Daoy (cell line): ENCODE results near the gene ALK. TPM values are rescaled to one million over a fixed set of nuclear protein-coding genes. Genes with fewer than 3 reads are reported as not detected.

Source experiments
- DNase-seq: peaks from one replicate; pipeline ENCODE4 v3.0.0-alpha.2; 2015; ENCODE audit warnings: low read depth
- total RNA-seq: library from RNA; depleted of rRNA; stranded (reverse); fragments of >200 nt; shearing (Covaris generic); gene quantifications from 2 replicates; pipeline ENCODE4 v1.2.3, GENCODE V29; 2014

ALK gene
- total RNA-seq, 1 experiment from 2014 or later, result 0.11 TPM

DNA sequence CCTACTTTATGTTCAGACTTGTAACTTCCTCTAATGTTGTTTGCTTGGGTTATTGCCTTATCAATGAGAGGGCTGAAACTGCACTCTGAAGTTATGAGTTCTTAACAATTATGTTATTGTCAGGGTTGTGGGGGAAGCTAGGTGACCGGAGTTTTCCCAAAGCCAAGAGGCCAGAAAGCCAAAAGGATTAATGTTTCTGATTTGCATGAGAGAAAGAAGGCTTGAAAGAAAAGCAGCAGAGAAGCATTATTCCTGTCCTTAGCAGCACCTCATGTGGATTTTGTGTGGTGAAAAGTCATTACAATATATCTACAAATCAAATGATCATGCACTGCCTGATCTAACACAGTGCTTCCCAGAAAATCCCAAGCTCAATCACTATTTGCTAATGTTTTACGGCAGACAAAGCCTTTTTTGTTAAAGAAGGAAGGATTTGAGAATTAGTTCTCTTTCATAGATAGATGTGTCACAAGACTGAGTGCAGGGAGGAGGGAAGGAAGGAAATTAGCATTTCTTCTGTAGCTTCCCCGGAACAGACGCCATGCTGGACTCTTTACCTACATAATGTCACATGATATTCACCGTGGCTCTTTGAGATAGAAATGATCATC, 203.2 kb downstream of the ALK start:
- DNase-seq, result no peak

DNA sequence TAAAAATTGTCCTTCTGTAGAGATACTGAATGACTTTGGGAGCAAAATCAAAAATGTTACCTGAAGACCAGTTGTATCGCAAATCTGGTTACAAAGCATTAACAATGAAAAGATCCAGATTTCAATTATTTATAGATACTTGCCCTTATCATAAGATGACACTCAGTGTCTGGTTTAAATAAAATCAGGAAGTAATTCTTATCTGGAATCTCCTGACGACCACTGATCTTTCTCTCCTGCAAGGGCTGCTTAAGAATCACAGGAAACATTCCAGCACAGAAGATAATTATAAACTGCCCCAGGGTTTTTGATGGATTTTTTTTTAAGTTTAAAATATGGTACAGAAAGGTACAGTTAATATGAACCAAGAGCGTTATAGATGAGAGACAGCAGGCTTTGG, 205.7 kb downstream of the ALK start:
- no peak for DNase-seq

DNA sequence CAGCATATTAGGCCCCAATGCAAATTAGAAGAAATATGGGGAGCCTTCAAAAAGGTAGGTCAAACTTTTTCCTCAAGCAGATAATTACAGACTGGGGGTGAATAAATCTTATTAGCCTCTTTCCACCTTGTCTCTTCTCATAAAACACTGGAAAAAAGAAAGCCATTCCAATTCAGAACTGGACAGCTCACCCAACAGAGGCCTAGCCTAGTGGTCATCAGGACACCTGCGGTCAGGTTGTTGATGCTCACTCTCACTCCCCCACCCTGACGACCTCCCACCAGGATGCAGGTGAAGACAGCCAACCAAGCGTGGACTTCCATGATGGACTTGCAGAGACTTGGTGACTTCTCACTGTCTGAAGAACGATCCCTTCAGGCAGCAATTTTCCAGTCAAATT, 207.1 kb downstream of the ALK start:
- DNase-seq, result no peak

DNA sequence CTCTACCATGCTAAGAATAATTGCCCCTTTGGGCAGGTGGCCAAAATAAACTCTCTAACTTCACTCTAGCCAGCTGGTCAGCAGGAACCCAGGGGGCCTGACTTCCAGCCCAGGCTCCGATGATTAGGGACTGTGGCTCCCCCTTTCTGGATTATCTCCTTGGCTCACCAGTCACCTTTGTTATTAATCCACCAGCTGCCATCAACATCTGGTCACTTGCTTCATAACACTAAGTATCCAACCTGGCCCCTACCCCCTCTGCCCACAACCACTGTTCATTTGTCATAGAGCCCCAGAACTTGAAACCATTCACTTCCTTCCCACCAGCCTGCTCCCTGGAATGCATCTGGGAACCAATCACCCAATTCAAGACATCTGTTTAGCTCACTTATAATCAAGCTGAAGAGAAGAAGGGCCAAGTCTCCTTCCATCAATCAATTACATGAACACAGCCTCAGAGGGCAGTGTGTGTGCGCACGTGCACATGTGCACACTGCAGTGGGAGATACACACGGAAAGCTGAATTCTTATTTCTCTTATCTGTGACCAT, 215.1 kb downstream of the ALK start:
- DNase-seq, result no peak

DNA sequence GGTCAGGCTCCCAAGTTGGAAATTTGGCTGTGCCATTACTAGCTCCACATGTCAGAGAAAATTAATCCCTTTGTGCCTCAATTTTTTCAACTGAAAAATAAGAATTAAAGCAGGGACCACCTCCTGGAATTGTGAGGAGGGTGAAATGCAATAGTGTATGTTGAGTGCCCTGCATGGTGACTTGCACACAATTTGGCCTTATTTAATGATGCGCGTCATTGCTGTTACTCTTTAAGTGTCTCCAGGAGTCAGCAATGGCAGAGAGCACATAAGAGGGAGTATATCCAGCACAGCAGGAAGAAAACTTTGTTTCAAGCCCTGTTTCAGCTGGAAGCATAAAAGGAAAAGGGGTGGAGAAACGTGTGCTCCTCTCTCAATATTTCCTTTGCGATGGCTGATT, 215.8 kb downstream of the ALK start:
- no peak for DNase-seq

DNA sequence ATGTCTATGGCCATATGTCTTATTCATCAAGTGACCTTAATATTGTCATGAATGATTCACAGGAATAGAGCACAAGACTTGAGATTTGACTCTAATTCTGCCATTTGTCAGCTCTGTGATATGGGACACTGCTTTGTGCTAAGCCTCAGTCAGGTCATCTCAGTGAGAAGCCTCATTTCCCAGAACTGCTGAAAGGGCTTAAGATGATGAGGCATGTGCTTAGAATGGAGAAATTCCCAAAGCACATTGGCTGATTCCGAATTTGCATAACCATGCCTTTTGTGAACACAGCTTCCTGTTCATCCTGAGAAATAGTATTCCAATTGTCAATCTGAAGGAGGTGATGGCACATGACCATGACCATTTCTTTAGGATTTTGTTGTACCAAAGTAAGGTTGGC, 218.1 kb downstream of the ALK start:
- no peak for DNase-seq

DNA sequence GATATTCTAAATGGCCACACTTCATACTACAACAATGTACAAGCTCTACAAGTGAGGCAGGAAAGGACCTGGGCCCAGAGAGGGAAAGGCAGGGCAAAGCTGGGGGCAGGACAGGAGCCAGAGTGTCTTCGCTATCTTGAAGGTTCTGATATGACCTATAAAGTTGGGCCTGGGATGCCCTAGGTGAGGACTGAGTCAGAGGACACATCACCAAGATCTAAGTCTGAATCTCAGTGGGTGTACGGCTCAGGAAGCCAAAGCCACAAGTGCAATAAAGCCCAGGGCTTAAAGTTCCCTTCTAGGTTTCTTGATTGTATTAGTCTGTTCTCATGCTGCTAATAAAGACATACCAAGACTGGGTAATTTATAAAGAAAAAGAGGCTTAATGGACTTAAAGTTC, 219.1 kb downstream of the ALK start:
- no peak for DNase-seq

DNA sequence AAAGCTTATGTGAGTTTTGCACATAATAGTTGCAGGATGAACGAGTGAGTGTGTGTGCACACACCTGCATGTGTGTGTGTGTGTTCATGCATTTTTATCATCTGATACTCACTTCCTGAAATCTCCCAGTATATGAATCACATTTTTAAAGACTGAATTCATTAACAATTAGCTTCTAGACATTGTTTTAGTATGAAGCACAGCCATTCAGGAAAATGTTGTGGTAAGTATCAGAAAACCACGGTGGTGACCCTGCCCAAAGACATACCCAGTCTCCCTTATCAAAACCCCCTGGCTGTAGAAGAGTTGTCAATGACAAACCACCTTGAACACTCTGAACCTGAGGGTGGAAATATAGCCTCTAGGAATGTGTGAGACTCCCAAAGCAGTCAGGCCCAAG, 220.8 kb downstream of the ALK start:
- peak; percentile 52 for DNase-seq

DNA sequence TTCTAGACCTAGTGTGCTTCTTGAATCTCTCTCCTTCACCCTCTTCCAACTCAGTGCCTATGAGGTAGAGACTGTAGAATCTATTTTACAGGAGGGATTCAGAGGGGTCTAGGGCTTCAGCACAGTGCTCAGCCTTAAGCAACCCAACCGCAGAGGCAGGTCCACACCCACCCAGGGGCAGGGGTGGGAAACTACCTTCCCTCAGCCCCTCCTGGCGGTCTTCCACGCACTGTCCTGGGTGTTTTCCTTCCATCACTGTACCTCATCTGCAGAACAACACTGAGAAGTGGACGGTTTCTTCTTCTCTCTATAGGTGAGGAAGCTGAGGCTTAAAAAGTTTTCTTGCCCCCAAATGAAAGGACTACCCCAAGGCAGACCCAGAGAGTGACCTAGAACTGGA, 222.3 kb downstream of the ALK start:
- DNase-seq, result no peak

DNA sequence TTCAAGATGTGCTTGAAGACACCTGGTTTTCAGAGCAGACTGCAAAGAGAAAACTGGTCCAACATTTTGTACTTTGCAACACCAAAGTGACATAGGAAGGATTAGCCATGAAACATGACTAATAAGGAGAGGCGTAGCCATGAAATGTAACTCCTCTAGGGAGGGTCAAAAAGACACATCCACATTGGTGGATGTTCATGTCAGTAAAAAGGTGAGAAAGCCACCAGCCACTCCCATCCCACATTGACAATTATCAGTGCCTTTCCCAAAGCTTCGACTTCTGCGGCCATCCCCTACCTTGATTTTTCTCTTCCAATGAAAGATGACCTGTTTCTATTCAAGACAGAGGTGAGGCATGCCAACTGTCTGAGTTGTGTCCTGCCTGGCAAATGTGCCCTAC, 223.2 kb downstream of the ALK start:
- DNase-seq, result no peak

DNA sequence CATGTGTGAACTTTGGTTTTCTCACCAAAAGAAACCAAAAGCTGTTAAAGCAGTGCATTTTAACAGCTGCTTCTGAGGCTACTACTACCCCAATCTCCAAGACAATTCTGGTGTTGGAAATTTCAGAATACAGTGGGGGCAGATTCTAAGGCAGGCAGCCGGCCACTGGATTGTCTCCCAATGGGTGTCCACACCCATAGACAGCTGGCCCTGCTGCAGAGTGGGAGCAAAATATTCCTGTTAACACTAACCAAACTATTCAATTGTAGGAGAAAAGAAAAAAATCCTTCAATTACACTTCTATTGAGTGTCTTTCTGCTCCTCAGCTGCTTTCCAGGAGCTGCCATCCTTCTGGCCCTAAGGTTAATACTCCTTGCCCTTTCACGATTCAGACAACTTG, 223.7 kb downstream of the ALK start:
- no peak for DNase-seq

DNA sequence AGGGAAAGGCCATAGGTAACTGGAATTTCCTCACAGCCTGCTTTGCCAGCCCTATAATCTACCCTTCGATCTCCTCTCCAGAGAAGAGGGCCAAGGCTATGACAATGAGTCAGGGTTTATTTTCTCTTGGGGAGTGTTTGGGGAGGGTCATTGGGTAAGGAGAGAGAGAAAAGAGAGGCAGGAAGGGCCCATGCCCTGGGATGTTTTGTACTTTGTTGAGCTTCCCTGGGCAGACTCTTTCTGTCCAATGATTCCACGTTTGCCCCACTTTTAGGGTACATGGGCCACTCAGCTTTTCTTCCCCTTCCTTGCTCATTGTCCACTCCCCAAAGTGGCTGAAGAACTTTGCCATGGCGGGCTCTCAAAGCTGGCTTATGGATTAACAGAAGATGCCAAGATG, 224.2 kb downstream of the ALK start:
- no peak for DNase-seq

DNA sequence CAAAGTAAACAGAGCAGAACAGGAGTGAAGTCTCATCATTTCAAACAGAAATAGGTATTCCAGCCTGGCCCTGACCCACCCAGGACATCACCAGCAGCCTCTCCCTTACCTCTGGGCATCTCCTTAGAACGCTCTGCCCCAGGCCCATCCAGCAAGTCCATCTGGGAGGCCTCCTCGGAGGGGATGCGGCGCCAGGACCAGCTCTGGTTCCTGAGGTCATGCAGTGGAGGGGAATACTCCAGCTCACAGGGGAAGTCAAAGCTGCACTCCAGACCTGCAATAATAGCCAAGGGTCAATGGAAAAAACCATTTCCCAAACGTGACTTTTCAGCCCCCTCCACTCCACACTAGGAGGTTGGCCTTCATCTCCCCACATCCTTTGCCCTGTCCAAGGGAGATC, 226.6 kb downstream of the ALK start:
- no peak for DNase-seq

DNA sequence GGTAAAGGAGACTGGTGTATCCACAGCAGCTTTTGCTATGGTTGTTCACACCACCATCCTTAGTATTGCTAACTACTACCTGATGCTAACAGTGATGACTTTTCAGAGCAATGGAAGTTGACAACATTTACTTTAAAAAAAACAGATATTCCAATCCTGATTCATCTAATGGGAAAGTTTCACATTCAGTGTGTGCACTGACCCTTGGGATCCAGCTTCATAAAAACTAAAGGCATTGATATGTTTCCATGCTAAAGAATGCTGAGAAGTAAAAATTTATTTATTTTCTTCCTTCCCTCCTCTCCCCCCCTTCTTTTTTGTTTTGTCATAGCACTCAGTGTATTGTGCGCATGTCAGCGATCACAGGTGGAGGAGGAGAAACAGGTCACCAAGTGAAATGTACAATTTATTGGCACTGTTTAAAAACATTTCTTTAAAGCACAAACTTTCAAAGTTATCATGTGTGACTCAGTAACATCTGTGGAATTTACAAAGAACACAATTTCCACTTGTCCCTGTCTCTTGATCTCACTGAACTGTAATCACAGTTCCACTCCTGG, 229.9 kb downstream of the ALK start:
- DNase-seq, result no peak

DNA sequence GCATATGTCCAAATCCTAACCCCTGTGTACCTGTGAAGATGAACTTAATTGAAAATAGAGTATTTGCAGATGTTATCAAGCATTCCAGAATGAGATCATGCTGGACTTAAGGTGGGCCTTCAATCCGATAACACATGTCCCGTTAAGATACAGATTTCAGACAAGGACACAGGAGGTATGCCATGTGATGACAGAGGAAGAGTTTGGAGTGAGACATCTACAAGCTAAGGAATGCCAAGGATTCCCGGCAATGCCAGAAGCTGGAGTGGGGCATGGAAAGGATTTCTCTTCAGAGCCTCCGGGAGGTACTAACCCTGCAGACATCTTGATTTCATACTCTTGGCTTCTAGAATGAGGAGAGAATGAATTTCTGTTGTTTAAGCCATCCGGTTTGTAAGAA, 231.7 kb downstream of the ALK start:
- DNase-seq, result no peak

DNA sequence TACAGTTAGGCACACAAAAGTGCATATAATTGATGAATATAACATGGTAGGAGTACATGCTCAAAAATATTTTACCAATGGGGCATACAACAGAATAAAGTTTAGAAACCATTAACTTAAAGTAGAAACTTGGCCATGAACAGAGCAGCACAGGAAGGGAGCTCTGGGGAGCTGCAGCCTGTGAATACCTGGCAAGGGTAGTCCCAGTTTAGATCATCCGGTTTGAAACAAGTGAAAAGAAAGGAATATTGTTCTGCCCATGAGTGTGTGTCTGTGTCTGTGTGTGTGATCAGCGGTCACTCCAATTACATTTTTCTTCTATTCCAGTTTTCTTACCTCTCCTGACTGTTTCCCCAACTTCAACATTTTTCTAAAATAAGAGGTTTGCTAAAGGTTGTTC, 233.0 kb downstream of the ALK start:
- DNase-seq, result no peak

DNA sequence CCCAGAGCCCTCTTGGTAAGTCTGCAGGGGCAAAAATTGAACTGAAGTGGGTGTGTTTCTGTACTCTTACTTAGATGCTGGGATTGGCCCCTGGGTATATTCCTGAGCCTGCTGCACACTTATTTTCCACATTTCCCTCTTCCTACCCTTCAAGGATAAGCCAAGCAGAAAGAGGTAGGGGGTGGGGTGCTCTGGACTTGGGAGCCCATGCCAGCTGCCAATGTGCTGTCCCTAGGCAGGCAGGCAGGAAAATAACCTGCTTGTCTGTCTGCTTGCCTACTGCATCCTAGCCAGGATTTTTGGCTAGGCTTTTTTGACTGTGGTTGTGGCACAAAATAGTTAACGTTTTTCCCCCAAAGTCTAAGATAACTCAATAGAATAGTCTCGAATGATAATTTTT, 234.3 kb downstream of the ALK start:
- DNase-seq, result no peak

DNA sequence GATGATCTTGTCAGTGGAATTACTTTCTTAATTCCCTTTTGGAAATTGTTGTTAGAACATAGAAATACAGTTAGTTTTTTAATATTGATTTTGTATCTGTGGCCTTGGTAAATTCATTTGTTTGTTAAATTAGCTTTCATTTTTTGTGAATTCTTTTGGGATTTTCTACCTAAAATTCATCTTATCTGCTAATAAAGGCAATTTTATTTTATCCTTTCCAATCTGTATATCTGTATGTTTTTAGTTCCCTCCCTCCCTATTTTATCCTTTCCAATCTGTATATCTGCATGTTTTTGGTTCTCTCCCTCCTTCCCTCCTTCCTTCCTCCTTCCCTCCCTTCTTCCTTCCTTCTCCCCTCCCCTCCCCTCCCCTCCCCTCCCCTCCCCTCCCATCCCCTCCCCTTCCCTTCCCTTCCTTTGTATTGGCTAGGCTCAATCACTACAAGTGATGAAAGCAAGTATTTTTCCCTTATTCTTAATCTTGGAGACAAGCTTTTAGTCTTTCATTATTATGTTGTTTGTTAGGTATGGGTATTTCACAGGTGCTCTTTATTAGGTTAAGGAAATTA, 244.4 kb downstream of the ALK start:
- DNase-seq, result no peak

DNA sequence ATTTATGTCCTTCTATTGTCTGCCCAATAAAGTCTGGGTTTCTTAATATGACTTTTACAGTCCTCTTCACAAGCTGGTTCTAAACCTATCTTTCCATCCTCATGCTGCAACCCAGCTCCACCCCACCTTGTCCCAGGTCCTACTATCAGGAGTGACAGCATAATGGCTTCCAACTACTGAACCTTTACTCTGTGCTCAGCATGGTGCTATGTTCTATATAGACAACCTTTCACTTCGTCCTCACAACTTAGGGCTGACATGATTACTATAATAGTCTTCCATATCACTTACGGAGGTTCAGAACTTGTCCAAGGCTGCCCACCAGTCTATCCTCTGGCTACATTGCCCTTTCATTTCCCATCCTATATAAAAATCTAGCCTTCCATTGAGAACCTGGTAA, 256.8 kb downstream of the ALK start:
- no peak for DNase-seq

DNA sequence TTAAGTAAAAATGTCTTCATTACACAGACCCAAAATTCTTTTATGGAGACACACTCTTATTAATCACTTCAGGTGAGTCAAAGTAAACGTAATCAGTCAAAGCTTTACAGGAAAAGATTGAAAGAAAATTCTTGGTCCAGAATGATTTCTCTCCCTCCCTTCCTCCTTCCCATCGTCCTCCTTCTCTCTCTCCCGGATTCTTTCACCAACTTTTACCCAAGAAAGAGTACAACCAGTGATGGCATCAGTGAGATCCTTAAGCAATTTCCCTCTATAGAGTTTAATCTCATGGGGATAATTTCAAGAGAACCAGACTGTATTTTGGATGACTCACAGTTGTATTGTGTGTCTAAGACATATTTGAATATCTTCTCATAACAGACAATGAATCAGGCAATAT, 258.1 kb downstream of the ALK start:
- peak; percentile 5 for DNase-seq

DNA sequence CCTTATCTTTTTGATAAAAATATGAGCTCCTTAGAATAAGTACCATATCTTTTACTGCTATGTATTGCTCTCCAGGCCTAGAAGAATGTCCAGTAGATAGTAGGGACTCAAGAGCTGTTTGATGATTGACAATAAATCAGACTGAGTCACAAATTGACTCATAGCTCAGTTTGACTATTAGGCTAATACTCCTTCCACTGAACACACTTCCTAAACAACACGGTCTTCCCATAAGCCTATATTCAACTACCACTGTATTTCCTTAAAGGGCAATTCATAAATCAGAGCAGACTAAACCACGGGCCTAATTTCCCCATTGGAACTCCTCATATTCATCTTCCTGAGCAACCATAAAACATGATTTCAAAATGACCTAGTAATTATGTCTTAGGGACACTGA, 258.5 kb downstream of the ALK start:
- DNase-seq, result no peak

DNA sequence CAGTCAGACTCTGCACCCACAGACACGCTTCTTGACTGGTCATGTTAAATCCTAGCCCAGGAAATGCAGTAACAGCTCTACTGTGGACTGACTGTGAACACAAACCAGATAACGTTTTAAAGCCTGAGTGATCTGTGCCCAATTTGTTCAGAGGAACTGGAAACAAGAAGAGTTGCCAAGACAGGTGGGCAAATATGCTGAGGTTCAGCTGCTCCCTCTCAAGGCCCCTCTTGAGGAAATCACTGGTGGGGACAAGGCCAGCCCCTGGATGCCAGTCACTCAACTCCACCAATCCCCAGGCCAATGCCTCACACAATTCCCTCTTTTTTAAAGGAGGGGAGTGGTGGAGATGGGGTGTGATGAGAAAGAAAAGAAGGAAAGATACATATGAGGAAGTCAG, 261.2 kb downstream of the ALK start:
- DNase-seq, result no peak

DNA sequence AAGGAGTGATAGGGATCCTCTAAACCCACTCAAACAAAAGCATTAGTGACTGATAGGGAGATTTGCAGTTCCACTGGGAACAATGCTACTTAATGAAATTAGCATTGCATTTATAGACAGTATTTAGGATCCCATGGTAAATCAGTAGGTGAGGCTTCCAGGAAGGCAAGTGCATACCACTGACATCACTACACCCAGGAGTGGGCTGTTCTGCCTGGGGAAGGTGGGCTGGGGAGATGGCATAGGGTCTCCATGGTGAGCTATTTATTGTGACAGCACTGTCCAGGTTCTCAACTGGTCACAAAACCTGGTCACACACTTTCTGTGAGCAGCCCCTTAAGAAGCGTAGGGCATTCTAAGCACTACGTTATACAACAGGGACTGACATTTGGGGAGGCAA, 262.2 kb downstream of the ALK start:
- no peak for DNase-seq

DNA sequence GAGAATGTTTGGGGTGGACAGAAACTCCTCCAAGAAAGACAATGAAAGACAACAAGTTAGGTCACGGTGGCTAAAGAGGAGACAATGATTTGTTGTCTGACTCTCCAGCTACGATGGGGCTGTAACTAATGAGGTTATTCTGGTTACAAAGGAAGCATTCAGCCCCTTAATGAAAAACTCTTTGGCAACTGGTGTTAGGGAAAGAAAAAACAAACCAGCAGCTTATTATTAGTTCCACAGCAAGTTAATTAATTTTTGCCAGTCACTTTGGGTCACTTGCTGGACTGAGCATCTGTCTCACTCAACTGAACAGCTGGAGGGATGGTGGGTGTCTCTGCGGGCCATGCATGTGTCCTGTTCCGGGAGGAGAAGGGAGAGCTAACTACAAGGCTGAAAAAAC, 263.7 kb downstream of the ALK start:
- DNase-seq, result no peak
